Measurements from ENCODE around the gene PDZD4. TPM values are rescaled to one million over a fixed set of nuclear protein-coding genes. Genes with fewer than 3 reads are reported as not detected.

Gene PDZD4
- total and polyA plus RNA-seq, 9 of the 15 experiments (the other 6 are each of a cell fraction or from before 2014, with no cell fraction given), result 0.05 to 0.38 (median 0.07) TPM; not detected in 5

- Histone ChIP-seq H3K9me1 (ENCODE audit: control insufficient read depth, insufficient read depth, low read length) (no peaks in the 10 kb centered on the region), H3K27me3 (ENCODE audit: control insufficient read depth in 2 of 2, insufficient read depth in 2 of 2, low read length in 2 of 2) (peaks cover 9 to 72% of the 10 kb centered on the region in 2 experiments; a peak in 3 of 5 replicates), H3K36me3 (ENCODE audit: control insufficient read depth, insufficient read depth, low read length) (no peaks in the 10 kb centered on the region), H4K20me1 (replicated peaks; ENCODE audit: control insufficient read depth, insufficient read depth, low read length) (0 out of 2 replicates have a peak, but pooled peaks cover 17% of the 10 kb centered on the region), H3K4me2 (ENCODE audit: insufficient read depth, low read length) (no peak overlapping the region), H3K4me1 (replicated peaks in 1 of 2; ENCODE audit: control insufficient read depth in 2 of 2, insufficient read depth in 2 of 2, low read length in 2 of 2) (peaks cover 0 to 18% of the 10 kb centered on the region in 2 experiments; a peak in 2 of 5 replicates), H3K4me3 (no peak overlapping the region), H3K9me3 (replicated peaks; ENCODE audit: control insufficient read depth, insufficient read depth, low read depth, low read length) (no peaks in the 10 kb centered on the region), H3K9ac (ENCODE audit: insufficient read depth in 1 of 2, low read depth in 2 of 2, low read length in 2 of 2) (no peak overlapping the region), H3K27ac (ENCODE audit: extremely low read depth, low read depth, low read length) (no peak overlapping the region), H3K79me2 (ENCODE audit: control insufficient read depth, insufficient read depth, low read length) (no peaks in the 10 kb centered on the region), H2AFZ (ENCODE audit: low read depth, low read length) (no peak overlapping the region)
- intact Hi-C loops (cut with micrococcal nuclease), result no loop called here
- FAIRE-seq, result no peak
- POLR2A ChIA-PET, result no interaction called here
- 10% methylated on average over 8 of the region's 11 CpGs for WGBS (ENCODE audit: insufficient coverage, low coverage, missing lambda C conversion rate)
- in situ Hi-C loops (cut with MboI), result no loop called here
- DNase-seq (ENCODE audit: extremely low read depth in 1 of 4, low spot score in 3 of 4), result no peak
- ATAC-seq, result no peak
- CTCF ChIA-PET (ENCODE audit: low intra/inter-chr PET ratio), result no interaction called here
- BruUV-seq (replicated peaks), result no TSS peak
- TF ChIP-seq HBP1 (CRISPR knock-in tag; IDR thresholded peaks at IDR 0.05) (no peak), PKNOX1 (IDR thresholded peaks at IDR 0.05) (peak; percentile 28; the same call in 1 of the 2 replicates)
Measured at GRCh38 chrX:153870288-153870690, 39.9 kb upstream of the PDZD4 start.

All from K562 (cell line).